Coronary artery (tissue), 2 donors: ENCODE results near the gene UBE2H.

Source experiments
- DNase-seq: peaks from one replicate; pipeline ENCODE4 v3.0.0-alpha.2; 2017; ENCODE audit warnings: low spot score
- H3K27ac ChIP-seq, 2 donors: fragments of 200-600 bp; sonication (generic); one replicate each; pipeline ENCODE4 v1.5.1; 2016 to 2019
- H3K4me3 ChIP-seq: fragments of 200-600 bp; sonication (generic); 2 replicates; pipeline ENCODE4 v1.5.1; 2016; ENCODE audit warnings: mild to moderate bottlenecking, moderate library complexity
- CTCF ChIP-seq: fragments of 200-600 bp; sonication (generic); IDR thresholded peaks from one replicate; pipeline ENCODE4 v1.5.1; 2019; ENCODE audit warnings: antibody characterized with exemption

UBE2H gene

GRCh38 chr7:129924602-129925001 is 28.2 kb downstream of the UBE2H start:
- TF ChIP-seq CTCF, result no peak
- H3K27ac ChIP-seq, result no peak overlapping the region

GRCh38 chr7:129923709-129924108 is 29.1 kb downstream of the UBE2H start:
- DNase-seq, result no peak
- H3K4me3 ChIP-seq, result no peak overlapping the region
- H3K27ac ChIP-seq, result peak overlapping the region in 1 of 2 donors; percentile 25
- TF ChIP-seq CTCF, result no peak

More at GRCh38 chr7:129924602-129925001, 28.2 kb downstream of the UBE2H start:
- DNase-seq, result no peak
- no peak overlapping the region for H3K4me3 ChIP-seq

- no peak overlapping the region for H3K4me3 ChIP-seq
- no peak for DNase-seq
- no peak for TF ChIP-seq CTCF
- peak overlapping the region in 1 of 2 donors; percentile 28 for H3K27ac ChIP-seq
Observed at GRCh38 chr7:129919492-129919891, 33.3 kb downstream of the UBE2H start.

- Histone ChIP-seq H3K27ac (no peak overlapping the region), H3K4me3 (no peak overlapping the region)
- no peak for DNase-seq
- no peak for TF ChIP-seq CTCF
Observed at GRCh38 chr7:129918922-129919321, 33.8 kb downstream of the UBE2H start.

GRCh38 chr7:129917934-129918333 is 34.8 kb downstream of the UBE2H start:
- Histone ChIP-seq H3K27ac (no peak overlapping the region), H3K4me3 (no peak overlapping the region)
- DNase-seq, result no peak
- TF ChIP-seq CTCF, result no peak

- no peak for TF ChIP-seq CTCF
- Histone ChIP-seq H3K27ac (peak overlapping the region in 1 of 2 donors; percentile 12), H3K4me3 (no peak overlapping the region)
- DNase-seq, result no peak
Observed at GRCh38 chr7:129914536-129915272, 38.1 kb downstream of the UBE2H start.

GRCh38 chr7:129913428-129913827 is 39.3 kb downstream of the UBE2H start:
- no peak for DNase-seq
- no peak for TF ChIP-seq CTCF
- no peak overlapping the region for H3K4me3 ChIP-seq
- H3K27ac ChIP-seq, result no peak overlapping the region
